ENCODE results near the gene TMEM132D.

GRCh38 chr12:129848876-129849275 lies 54.9 kb downstream of the TMEM132D start:
- TF ChIP-seq GATA2 (IDR thresholded peaks at IDR 0.05; ENCODE audit: low read depth, low read length) (no peak), GATA3 (IDR thresholded peaks at IDR 0.05; ENCODE audit: low read depth, low read length) (no peak)
